ENCODE data around the gene ITSN2.
"Not testable (repeated sequence)": the region's sequence is repeated elsewhere in the genome, so short reads cannot be mapped to it uniquely, and the experiment has no call there.

DNA sequence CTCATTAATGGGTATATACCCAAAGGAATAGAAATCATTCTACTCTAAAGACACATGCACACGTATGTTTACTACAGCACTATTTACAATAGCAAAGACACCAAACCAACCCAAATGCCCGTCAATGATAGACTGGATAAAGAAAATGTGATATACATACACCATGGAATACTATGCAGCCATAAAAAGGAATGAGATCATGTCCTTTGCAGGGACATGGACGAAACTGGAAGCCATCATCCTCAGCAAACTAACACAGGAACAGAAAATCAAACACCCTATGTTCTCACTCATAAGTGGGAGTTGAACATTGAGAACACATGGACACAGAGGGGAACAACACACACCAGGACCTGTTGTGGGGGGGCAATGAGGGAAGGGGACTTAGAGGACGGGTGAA is 3.2 kb downstream of the ITSN2 start:
- TF ChIP-seq, protein P1, sequence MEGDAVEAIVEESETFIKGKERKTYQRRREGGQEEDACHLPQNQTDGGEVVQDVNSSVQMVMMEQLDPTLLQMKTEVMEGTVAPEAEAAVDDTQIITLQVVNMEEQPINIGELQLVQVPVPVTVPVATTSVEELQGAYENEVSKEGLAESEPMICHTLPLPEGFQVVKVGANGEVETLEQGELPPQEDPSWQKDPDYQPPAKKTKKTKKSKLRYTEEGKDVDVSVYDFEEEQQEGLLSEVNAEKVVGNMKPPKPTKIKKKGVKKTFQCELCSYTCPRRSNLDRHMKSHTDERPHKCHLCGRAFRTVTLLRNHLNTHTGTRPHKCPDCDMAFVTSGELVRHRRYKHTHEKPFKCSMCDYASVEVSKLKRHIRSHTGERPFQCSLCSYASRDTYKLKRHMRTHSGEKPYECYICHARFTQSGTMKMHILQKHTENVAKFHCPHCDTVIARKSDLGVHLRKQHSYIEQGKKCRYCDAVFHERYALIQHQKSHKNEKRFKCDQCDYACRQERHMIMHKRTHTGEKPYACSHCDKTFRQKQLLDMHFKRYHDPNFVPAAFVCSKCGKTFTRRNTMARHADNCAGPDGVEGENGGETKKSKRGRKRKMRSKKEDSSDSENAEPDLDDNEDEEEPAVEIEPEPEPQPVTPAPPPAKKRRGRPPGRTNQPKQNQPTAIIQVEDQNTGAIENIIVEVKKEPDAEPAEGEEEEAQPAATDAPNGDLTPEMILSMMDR (IDR thresholded peaks at IDR 0.05): not testable (repeated sequence)
- TF ChIP-seq POLR2A (IDR thresholded peaks at IDR 0.05): not testable (repeated sequence)
